Ascending aorta (tissue), 2 donors: ENCODE data around the gene CLDN6. TPM values are rescaled to one million over a fixed set of nuclear protein-coding genes. Genes with fewer than 3 reads are reported as not detected.

Experiments used
- DNase-seq, 2 donors: peaks; one replicate each; pipeline ENCODE4 v3.0.0-alpha.2; 2019; ENCODE audit warnings: low spot score in 2 of 2
- H3K27ac ChIP-seq, 2 donors: fragments of 200-600 bp; sonication (generic); one replicate each; pipeline ENCODE4 v1.5.1; 2016 to 2017; ENCODE audit warnings: mild to moderate bottlenecking in 1 of 2
- H3K27me3 ChIP-seq: fragments of 200-600 bp; sonication (generic); one replicate; pipeline ENCODE4 v1.5.1; 2017
- H3K36me3 ChIP-seq, 2 donors: fragments of 200-600 bp; sonication (generic); one replicate each; pipeline ENCODE4 v1.5.1; 2016
- H3K4me1 ChIP-seq, 2 donors: fragments of 200-600 bp; sonication (generic); one replicate each; pipeline ENCODE4 v1.5.1; 2016 to 2017; ENCODE audit warnings: mild to moderate bottlenecking in 1 of 2
- H3K4me3 ChIP-seq, 2 donors: fragments of 200-600 bp; sonication (generic); one replicate each; pipeline ENCODE4 v1.5.1; 2016 to 2017; ENCODE audit warnings: mild to moderate bottlenecking in 1 of 2
- H3K9me3 ChIP-seq, 2 donors: fragments of 200-600 bp; sonication (generic); one replicate each; pipeline ENCODE4 v1.5.1; 2016
- CTCF ChIP-seq, 3 experiments: fragments of 200-600 bp in 2 of 3; fragments of 450-650 bp in 1 of 3; sonication (generic) in 2 of 3; IDR thresholded peaks; one replicate each; pipeline ENCODE4 v1.5.1; 2016 to 2019; ENCODE audit warnings: antibody characterized with exemption in 3 of 3, mild to moderate bottlenecking in 1 of 3, moderate library complexity in 1 of 3
- intact Hi-C: fragments of 100-400 bp; cut with DNase I; formaldehyde crosslinking; loops from one replicate; pipeline ENCODE4 v1.15.1; 2023
- total RNA-seq: library from RNA; depleted of rRNA; stranded (reverse); fragments of >200 nt; gene quantifications from one replicate; pipeline ENCODE4 v1.1.0, GENCODE V29; 2016

CLDN6 gene
- total RNA-seq, 1 donor from 2014 or later, result not detected

GRCh38 chr16:2996298-2996697 is 21.7 kb downstream of the CLDN6 start:
- no peaks in the 10 kb centered on the region for H3K36me3 ChIP-seq
- no peaks in the 10 kb centered on the region for H3K4me1 ChIP-seq
- intact Hi-C loops, result no loop called here
- H3K4me3 ChIP-seq, result no peak overlapping the region
- no peaks in the 10 kb centered on the region for H3K27me3 ChIP-seq
- no peaks in the 10 kb centered on the region for H3K9me3 ChIP-seq
- no peak overlapping the region for H3K27ac ChIP-seq
- TF ChIP-seq CTCF (IDR thresholded peaks at IDR 0.05), result no peak
- DNase-seq, result no peak

GRCh38 chr16:2992383-2993081 is 25.5 kb downstream of the CLDN6 start:
- H3K27me3 ChIP-seq, result no peaks in the 10 kb centered on the region
- no peaks in the 10 kb centered on the region for H3K9me3 ChIP-seq
- no peaks in the 10 kb centered on the region for H3K36me3 ChIP-seq
- no peak for TF ChIP-seq CTCF (IDR thresholded peaks at IDR 0.05)
- no peak overlapping the region for H3K4me3 ChIP-seq
- no peak for DNase-seq
- H3K4me1 ChIP-seq, result no peaks in the 10 kb centered on the region
- intact Hi-C loops, result no loop called here
- H3K27ac ChIP-seq, result no peak overlapping the region

GRCh38 chr16:2991566-2992261 is 26.3 kb downstream of the CLDN6 start:
- no peak overlapping the region for H3K27ac ChIP-seq
- H3K27me3 ChIP-seq, result no peaks in the 10 kb centered on the region
- DNase-seq, result no peak
- no peaks in the 10 kb centered on the region for H3K36me3 ChIP-seq
- H3K4me3 ChIP-seq, result no peak overlapping the region
- H3K9me3 ChIP-seq, result no peaks in the 10 kb centered on the region
- H3K4me1 ChIP-seq, result no peaks in the 10 kb centered on the region
- intact Hi-C loops, result no loop called here
- TF ChIP-seq CTCF (IDR thresholded peaks at IDR 0.05), result no peak

- Histone ChIP-seq H3K36me3 (no peaks in the 10 kb centered on the region), H3K27me3 (no peaks in the 10 kb centered on the region), H3K9me3 (no peaks in the 10 kb centered on the region), H3K27ac (no peak overlapping the region), H3K4me3 (no peak overlapping the region), H3K4me1 (peaks cover 0 to 3% of the 10 kb centered on the region in 2 donors)
- no peak for TF ChIP-seq CTCF (IDR thresholded peaks at IDR 0.05)
- no peak for DNase-seq
- intact Hi-C loops, result no loop called here
These were observed 27.1 kb downstream of the CLDN6 start for GRCh38 chr16:2990891-2991290.

- Histone ChIP-seq H3K36me3 (no peaks in the 10 kb centered on the region), H3K4me1 (peaks cover 3% of the 10 kb centered on the region in 2 donors), H3K27me3 (no peaks in the 10 kb centered on the region), H3K4me3 (no peak overlapping the region), H3K27ac (no peak overlapping the region), H3K9me3 (no peaks in the 10 kb centered on the region)
- TF ChIP-seq CTCF (IDR thresholded peaks at IDR 0.05), result no peak
- DNase-seq, result no peak
- intact Hi-C loops, result no loop called here
These were observed 29.3 kb downstream of the CLDN6 start for GRCh38 chr16:2988590-2989099.
